ENCODE data around the gene PTPN9. TPM values are rescaled to one million over a fixed set of nuclear protein-coding genes. Genes with fewer than 3 reads are reported as not detected.
"Not testable (repeated sequence)": the region's sequence is repeated elsewhere in the genome, so short reads cannot be mapped to it uniquely, and the experiment has no call there.

PTPN9 gene
- total RNA-seq, 2 experiments from 2014 or later, result 12.3 to 12.9 TPM

- no peak overlapping the region for H3K4me3 Mint-ChIP-seq
- no peaks in the 10 kb centered on the region for H3K27me3 Mint-ChIP-seq
- H3K36me3 Mint-ChIP-seq (ENCODE audit: low read depth), result peaks cover 30% of the 10 kb centered on the region
- no peak overlapping the region for H3K27ac Mint-ChIP-seq
- ChIA-PET POLR2A (interaction anchor here (0.6 to 1.5 kb wide), 2 partner anchors 11 to 13 kb away, joined by 3 to 4 read pairs; no protein-coding TSS in a partner anchor), CTCF (interaction anchor here (3.3 kb wide), 1 partner anchor 13 kb away, joined by 13 read pairs; no protein-coding TSS in a partner anchor)
- no peak for ATAC-seq
- H3K9me3 Mint-ChIP-seq, result no peaks in the 10 kb centered on the region
- intact Hi-C loops (cut with micrococcal nuclease), result no loop called here
- no peak for DNase-seq
- H3K4me1 Mint-ChIP-seq (ENCODE audit: low read depth), result peaks cover 29% of the 10 kb centered on the region
- TF ChIP-seq CTCF (IDR thresholded peaks at IDR 0.05), result no peak
Observed at GRCh38 chr15:75594276-75594675, 15.2 kb upstream of the PTPN9 start.

- POLR2A ChIA-PET, result interaction anchor here (0.6 to 1.5 kb wide), 2 partner anchors 10 to 46 kb away, joined by 3 to 4 read pairs; no protein-coding TSS in a partner anchor
- no peak overlapping the region for H3K4me3 Mint-ChIP-seq
- H3K27ac Mint-ChIP-seq, result no peak overlapping the region
- TF ChIP-seq CTCF (IDR thresholded peaks at IDR 0.05), result no peak
- H3K27me3 Mint-ChIP-seq, result no peaks in the 10 kb centered on the region
- CTCF ChIA-PET, result no interaction called here
- ATAC-seq (no peak), DNase-seq (no peak)
- peaks cover 28% of the 10 kb centered on the region for H3K36me3 Mint-ChIP-seq (ENCODE audit: low read depth)
- intact Hi-C loops (cut with micrococcal nuclease), result no loop called here
- peaks cover 8% of the 10 kb centered on the region for H3K4me1 Mint-ChIP-seq (ENCODE audit: low read depth)
- H3K9me3 Mint-ChIP-seq, result no peaks in the 10 kb centered on the region
Observed at GRCh38 chr15:75591655-75592364, 12.7 kb upstream of the PTPN9 start.

DNA sequence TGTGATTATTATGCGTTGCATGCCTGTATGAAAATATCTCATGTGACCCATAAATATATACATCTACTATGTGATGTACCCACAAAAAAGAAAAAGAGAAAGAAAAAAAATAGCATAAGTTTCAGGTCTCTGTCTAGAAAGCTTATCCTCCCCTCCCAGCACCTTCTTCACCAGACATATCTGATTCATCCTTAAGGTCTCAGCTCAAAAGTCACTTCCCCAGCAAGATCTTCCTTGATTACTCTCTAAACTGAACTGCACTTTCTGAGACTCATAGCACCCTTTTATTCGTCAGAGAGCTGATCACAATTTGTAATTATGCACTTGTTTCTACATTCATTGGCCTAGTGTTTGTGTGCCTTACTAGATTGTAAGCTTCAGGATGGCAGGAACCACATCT is 11.1 kb upstream of the PTPN9 start:
- ChIA-PET CTCF (interaction anchor here (1.2 to 1.4 kb wide), 3 partner anchors 11 to 49 kb away, joined by 3 to 6 read pairs (median 3); partner anchors contain the start of gene PTPN9), POLR2A (interaction anchor here (1.3 to 2.3 kb wide), 4 partner anchors 12 to 87 kb away, joined by 3 to 8 read pairs (median 4); partner anchors contain the start of gene PTPN9)
- peaks cover 6% of the 10 kb centered on the region for H3K4me1 Mint-ChIP-seq (ENCODE audit: low read depth)
- no peak overlapping the region for H3K4me3 Mint-ChIP-seq
- peak overlapping the region; percentile 2 for H3K27ac Mint-ChIP-seq
- H3K36me3 Mint-ChIP-seq (ENCODE audit: low read depth), result peaks cover 24% of the 10 kb centered on the region
- DNase-seq (no peak), ATAC-seq (peak; percentile 30)
- intact Hi-C loops (cut with micrococcal nuclease), result no loop called here
- no peaks in the 10 kb centered on the region for H3K27me3 Mint-ChIP-seq
- H3K9me3 Mint-ChIP-seq, result no peaks in the 10 kb centered on the region
- TF ChIP-seq CTCF (IDR thresholded peaks at IDR 0.05), result no peak

GRCh38 chr15:75589071-75589470 is 10.0 kb upstream of the PTPN9 start:
- peaks cover 18% of the 10 kb centered on the region for H3K36me3 Mint-ChIP-seq (ENCODE audit: low read depth)
- no peak for ATAC-seq
- H3K4me1 Mint-ChIP-seq (ENCODE audit: low read depth), result peaks cover 6% of the 10 kb centered on the region
- ChIA-PET CTCF (interaction anchor here (1.2 kb wide), 1 partner anchor 11 kb away, joined by 3 read pairs; no protein-coding TSS in a partner anchor), POLR2A (interaction anchor here (1.6 to 2.3 kb wide), 2 partner anchors 11 to 89 kb away, joined by 3 to 8 read pairs; partner anchors contain the start of gene PTPN9)
- intact Hi-C loops (cut with micrococcal nuclease), result no loop called here
- no peak overlapping the region for H3K4me3 Mint-ChIP-seq
- no peak for TF ChIP-seq CTCF (IDR thresholded peaks at IDR 0.05)
- no peaks in the 10 kb centered on the region for H3K9me3 Mint-ChIP-seq
- no peak overlapping the region for H3K27ac Mint-ChIP-seq
- H3K27me3 Mint-ChIP-seq, result no peaks in the 10 kb centered on the region
- DNase-seq, result no peak

GRCh38 chr15:75586422-75586821 is 7.3 kb upstream of the PTPN9 start:
- H3K4me3 Mint-ChIP-seq; ATAC-seq; DNase-seq; H3K9me3 Mint-ChIP-seq; POLR2A ChIA-PET; CTCF ChIA-PET; H3K27ac Mint-ChIP-seq; H3K27me3 Mint-ChIP-seq; H3K4me1 Mint-ChIP-seq (ENCODE audit: low read depth); intact Hi-C loops (cut with micrococcal nuclease): not testable (repeated sequence)
- peaks cover 14% of the 10 kb centered on the region for H3K36me3 Mint-ChIP-seq (ENCODE audit: low read depth)

Measured in activated CD8-positive, alpha-beta T cell treated with anti-CD3 and anti-CD28 coated beads for 36 hours (primary cell).